Fibroblast of skin of right biceps (primary cell): ENCODE data around the gene CRYL1.
"Not testable (repeated sequence)": the region's sequence is repeated elsewhere in the genome, so short reads cannot be mapped to it uniquely, and the experiment has no call there.

Source experiments
- DNase-seq: peaks from one replicate; pipeline ENCODE4 v3.0.0-alpha.2; 2013

CRYL1 gene

DNA sequence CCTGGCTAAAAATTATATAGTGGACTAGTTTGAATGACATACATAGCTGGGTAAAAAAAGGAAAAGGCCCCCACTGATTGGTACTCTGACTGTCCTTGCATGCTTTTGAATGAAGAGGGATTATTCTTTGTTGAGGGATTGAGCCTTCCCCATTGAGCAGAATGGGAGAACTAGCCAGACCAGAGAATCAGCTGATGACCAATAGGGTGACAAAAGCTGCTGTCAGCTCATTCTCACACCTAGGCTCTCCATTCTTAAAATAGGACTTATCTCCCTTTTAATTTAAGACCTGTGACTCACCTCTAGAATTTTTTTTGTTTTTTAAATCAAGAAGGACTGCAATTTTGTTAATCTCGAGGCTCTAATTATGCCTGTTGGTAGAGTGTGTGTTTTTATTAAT lies 79.3 kb downstream of the CRYL1 start:
- no peak for DNase-seq

DNA sequence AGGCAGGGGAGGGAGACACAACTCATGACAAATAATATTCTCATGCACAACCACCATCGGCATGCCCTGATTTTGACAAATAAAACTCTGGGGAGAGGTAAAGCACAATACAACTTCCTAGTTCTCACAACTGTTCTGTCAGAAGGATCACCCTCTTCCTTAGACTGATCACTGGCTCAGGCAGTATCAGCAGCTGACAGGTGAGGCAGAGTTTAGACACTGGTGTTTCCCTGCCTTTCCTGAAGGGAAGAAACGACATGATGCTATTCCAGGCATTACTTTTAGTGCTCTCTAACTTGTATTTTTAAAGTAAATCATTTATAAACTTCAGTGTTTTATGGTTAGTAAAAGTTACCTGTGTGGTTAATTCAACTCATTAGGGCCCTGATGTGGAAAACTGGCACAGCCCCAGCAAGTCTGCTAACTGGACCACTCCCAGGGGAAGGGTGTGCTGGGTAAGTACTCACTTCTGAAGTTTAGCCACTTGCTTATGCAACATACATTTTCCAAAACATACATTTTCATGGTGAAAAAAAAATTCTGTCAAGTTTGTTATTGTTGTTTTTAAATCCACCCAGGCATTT lies 82.8 kb downstream of the CRYL1 start:
- no peak for DNase-seq

DNA sequence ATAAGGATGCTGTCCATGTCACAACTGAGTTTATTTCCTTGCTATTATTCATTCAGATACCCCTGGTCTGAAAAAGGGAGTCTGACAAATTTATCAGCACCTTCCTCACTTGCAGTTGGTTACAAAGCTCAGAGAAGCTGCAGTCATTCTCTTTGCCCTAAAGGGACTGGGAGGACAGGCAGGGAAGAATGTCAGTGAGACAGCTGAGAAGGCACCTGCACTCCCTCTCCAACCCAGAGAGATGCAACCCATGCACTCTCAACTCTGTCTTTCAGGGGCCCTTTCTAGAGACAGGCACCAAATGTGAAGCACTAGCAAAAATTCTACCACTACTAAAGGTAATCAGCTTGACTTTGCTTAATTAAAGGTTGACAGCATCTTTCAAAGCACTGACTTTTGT lies 83.3 kb downstream of the CRYL1 start:
- no peak for DNase-seq

DNA sequence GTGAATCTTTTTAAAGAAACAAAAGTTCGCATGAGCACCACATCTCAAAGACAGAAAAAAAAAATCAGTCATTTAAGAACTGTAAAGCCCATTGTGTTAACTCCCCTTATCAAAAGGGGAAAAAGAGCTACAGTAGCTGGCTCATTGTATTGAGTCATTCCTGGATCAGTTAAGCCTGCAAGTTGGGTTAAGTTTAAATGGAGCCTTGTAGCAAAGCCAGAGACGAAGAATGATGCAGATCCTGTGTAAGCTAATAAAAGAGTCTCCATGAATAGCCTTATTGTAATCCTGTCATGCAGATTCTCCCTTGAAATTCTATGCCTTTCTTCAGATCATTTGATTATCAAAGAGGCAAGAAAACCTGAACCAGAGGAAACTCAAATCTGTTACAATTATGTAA lies 83.8 kb downstream of the CRYL1 start:
- DNase-seq, result peak; percentile 20

DNA sequence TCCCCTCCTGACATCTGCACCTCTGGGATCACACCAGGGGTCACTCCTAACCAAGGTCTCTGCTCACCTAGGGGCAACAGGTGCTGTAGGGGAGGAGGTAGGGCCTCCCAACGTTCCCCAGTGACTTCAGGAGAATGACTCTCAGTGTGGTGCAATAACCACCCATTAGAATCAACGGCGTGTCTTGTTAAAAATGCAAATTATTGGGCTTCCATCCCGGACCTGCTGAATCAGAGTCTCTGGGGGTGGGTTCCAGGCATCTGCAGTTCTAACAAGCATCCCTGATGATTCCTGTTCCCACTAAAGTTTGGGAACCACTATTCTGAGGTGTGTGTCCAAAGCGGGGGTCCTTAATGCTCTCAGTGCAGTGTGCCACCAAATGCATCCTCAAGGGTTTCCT lies 84.6 kb downstream of the CRYL1 start:
- no peak for DNase-seq

DNA sequence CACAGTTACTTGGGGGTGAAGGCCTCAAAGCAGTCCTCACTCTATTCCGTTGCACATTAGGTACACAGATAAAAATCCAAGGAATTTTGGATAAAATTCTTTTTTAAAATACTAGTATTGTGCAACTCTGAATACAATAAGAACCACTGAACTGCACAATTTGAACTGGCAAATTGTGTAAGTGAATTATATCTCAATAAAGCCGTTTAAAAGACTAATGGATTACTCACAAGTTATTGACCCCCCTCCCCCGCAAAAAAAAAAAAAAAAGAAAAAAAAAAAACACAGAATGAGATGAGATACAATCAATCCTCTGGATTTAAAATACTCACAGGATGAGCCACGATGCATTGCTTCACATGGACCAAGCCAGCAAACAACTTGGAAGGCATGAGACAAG lies 86.4 kb downstream of the CRYL1 start:
- peak; percentile 41 for DNase-seq

DNA sequence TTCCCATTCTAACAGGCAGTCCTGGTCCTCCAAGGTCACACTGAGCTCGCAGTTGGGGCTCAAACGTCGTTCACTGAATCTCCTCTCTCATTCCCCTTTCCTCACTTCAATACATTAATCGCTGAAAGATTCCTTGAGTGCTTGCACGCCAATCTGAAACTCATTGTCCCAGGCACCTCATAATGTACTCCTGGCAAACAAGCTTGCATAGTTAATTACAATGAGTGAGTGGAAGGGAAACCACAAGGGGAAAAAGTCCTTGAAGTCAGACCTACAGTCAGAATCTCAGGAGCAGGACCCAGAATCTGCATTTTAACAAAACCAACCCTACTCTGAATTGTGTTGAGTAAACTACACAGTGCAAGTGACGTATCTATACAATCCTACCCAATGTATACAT lies 86.9 kb downstream of the CRYL1 start:
- peak; percentile 22 for DNase-seq

DNA sequence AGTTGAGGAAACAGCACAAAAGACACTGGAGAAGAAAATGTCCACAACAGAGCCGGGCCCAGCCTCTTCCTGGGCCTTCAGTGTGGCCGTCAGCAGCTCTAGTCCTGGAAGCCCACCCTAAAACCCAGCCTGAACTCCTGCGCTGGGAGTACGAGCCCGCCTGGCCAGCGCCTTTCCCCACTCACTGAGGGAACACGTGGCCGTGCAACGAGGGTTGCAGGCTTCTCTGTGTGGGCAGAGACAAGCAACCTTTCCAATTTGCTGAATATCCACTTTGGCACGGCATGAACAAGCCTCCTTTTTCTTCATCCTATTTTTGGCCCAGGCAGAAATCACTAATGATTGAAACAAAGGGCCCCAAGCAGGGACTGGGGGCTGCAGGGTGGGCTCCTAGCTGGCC lies 89.2 kb downstream of the CRYL1 start:
- DNase-seq, result no peak

DNA sequence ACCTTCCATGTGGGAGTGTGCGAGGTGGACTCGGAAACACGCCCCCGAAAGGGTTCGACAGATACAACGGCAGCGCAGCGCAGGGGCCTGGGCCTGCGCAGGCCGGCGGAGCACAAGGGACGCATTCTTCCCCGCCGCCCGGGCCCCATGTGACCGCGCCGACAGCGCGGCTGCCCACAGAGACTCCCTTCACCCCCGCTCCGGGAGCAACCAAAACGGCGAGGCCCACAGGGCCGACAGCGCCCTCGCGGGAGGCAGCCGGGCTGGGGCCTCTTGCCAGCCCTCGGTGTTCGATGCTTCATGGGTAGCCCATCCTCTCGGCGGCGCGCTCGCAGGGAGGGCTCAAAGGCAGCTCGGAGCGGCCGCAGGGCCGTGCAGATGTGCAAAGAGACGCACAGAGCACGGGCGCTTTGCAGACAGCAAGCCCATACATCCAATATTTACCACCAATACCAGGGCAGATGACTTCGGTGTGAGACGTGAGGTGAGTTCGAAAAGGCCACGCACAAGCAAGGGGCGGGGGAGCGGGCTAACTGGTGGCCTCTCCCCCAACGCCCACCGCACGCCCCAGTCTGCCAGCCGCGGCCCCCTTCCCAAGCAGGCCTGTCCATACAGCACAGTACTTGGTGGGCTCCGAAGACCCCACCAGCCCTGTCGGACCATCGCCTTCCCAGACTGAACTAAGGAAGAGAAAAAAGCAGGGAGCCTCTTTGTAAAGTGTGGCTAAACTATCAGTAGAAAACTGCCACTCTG lies 89.9 kb downstream of the CRYL1 start:
- DNase-seq, result no peak

DNA sequence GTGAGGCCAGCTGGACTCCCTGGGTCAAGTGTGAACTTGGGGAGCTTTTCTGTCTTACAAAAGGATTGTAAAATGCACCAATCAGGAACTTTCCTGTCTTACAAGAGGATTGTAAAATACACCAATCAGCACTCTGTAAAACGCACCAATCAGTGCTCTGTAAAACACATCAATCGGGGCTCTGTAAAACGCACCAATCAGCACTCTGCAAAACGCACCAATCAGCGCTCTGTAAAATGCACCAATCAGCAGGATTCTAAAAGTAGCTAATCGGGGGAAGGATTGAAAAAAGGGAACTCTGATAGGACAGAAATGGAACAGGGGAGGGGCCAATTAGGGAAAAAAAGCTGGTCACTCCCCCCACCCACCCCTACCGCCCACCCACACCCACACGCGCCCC lies 91.4 kb downstream of the CRYL1 start:
- not testable (repeated sequence) for DNase-seq

DNA sequence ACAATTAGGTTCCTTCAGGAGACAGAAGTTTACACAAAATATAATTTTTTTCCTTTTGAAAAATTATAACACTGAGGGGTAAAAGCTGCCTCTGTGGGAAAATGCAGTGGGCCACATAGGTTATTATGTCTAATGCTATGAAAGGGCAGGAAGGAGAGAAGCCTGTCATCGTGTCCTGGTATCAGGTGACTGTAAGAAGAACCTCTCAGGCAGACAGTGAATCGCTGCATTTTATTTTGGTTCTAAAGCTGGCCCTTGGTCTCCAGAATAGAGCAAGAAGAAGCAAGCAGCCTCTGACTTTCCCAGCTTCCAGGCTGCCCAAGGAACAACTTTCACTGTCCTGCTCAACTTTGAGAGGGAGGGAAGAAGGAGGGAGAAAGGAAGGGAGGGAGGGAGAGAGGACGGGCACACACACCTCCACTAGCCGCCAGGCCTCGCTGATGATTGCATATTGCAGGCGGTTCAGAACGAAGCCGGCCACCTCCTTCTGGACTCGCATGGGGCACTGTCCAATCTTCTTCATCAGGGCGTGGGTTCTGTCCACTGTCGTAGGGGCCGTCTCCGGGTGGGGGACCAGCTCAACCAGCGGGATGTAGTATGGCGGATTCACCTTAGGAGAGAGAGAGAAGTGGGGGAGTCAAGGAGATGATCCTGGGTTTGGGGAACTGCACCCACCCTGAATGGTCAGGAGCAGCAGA lies 93.8 kb downstream of the CRYL1 start:
- DNase-seq, result no peak

DNA sequence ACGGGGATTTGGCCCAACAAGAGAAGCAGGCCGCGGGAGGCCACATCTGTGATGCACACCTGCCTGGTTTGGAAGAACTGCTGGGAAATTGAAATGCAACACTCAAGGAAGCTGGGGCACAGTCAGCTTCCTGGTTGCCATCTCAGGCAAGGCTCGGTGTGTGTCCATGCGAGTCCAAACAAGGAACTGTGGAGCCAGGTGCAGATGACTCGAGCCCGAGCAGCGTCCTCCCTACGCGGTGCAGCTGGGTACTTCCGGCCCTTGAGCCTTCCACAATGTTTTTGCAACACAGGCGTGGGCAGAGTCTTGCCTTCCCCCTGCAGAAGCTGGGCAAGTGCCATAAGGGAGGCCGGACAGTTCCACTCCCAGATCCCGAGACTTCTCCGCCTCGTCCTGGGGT lies 94.6 kb downstream of the CRYL1 start:
- no peak for DNase-seq

DNA sequence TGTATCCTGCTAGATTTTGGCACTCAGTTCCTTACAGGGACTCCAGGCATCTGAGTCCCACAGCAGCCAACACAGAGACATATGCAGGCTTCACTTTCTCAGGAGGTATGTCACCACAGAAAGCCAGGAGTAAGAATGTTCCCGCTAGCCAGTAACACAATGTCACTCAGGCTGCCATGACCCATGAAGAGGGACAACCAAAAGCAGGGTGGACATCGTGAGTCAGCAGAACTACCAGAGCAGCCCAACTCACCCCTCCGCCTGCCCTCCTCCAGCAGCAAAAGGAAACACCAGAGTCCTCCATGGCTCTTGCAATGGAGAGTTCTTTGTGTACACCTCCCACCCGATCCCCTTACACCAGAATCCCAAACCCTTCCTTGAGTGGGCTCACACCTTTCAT lies 95.4 kb downstream of the CRYL1 start:
- no peak for DNase-seq

DNA sequence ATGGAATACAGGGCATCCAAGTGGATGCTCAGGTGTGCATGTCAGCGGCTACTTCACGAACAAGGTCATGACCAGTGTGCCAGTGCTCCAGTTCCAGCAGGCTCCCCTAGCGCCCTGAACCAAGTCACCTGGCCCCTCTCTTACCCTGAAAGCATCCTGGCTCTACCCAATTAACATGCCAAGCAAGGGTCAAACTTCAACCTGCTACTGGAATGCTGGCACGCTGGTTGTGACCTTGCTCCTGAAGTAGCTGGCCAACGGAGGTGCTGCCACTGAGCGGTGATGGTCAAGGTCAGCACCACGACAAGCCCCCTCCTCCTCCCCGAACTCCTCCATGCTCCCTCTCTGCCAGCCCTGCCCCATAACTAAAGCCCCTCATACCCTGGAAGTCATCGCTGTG lies 96.0 kb downstream of the CRYL1 start:
- no peak for DNase-seq

DNA sequence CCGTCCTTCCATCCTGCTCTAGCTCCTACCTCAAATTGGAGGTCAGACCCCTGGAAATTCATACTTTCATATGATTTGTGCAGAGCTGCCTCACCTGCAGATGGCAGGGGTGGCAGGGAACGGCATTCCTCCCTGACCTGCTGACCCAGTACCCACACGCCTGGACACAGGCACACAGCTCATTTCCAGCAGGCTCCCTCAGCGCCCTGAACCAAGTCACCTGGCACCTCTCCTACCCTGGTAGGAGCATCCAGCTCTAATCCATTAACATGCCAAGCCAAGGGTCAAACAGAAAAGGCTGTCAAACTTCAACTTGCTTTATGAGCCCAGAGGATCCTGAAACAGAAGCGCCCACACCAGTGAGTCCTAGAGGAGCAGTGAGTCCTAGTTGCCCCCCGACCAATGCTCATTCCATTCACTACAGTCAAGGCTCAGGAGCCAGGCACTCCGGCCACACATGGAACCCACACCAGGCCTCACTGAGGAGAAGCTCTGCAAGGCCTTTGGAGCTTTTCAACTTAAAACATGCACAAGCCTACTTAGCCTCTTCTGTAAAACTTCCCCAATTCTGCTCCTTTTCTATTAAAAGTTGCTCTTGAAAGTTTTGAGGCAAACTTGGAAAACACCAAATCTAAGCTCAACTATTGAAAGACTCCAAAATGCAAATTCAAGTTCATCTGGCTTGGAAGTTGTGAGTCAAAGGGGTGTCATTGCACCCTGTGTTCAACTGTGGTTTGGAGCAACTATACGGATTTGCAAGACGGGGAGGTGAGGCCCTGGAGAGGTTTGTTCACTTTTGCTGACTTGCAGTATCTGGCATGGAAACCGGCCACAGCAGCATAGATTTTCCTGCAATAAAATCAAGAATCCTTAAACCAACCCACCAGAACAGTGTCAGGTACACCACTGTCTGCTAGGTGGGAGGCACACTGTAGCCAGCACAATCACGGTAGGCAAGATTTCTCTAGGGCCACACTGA lies 96.7 kb downstream of the CRYL1 start:
- DNase-seq, result peak; percentile 34

DNA sequence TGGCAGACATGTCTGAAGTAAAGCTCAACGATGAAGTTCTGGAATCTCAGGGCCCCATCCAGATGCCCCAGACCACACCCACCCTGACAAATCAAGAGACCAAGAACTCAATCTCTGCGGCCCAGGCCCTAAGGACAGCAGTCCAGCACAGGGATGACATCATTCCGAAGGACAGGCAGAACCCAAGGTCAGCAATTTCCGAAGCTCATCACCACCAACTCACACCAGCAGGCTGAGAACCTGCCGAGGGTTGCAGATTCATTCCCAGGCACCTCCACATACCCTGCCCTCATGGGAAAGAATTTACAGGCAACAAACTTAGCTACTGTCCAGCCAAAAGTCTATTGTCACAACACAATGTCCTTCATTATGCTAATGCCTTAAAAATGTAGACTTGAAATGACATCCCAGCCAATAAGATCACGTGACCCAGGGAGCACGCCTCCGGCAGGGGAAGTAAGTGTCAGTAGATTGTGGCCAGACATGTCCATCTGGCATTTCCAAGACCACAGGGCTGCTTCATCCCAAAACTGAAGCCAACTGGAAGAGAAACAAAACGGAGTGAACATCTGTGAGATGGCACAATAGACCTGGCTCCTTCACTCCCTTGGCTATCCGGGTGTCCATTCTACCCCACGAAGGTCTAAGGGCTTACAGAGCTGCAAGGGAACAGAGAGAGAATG lies 98.8 kb downstream of the CRYL1 start:
- no peak for DNase-seq

DNA sequence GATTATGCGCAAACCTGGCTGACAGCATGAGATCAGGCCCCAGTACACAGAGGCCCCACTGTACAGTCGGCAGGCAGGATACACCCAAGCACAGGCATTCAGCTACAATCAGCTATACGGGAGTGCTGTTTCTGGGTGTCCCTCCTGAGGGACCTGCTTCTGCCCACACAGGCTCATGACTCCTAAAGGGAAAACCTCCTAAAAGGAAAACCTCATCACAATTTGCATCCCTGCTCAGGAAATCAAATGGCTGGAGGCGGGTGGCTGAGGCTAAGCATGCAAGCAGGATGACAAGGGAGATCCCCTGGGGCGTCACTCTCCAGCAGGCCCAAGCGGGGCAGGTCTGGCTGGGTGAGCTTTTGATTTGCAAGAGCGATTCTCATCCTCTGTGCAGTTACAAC lies 99.8 kb downstream of the CRYL1 start:
- DNase-seq, result no peak

DNA sequence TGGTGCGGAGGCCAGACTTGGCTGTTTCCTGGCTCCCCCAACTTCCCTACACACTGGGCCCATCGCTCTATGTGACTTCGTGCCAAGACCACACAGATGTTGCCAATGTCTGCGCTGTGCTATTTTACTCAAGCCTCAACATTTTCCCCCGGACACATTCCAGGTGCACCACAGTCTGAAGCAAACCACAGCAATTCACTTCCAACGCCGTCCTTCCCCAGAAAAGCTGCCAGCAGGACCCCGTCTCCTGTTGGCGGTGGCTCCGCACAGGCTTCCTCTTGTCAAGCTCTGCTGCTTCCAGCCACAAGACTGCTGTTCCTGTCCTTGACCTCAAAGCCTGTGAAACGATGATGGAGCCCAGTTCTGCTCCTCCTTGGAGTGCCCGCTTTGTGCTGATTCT lies 100.7 kb downstream of the CRYL1 start:
- DNase-seq, result peak; percentile 85

DNA sequence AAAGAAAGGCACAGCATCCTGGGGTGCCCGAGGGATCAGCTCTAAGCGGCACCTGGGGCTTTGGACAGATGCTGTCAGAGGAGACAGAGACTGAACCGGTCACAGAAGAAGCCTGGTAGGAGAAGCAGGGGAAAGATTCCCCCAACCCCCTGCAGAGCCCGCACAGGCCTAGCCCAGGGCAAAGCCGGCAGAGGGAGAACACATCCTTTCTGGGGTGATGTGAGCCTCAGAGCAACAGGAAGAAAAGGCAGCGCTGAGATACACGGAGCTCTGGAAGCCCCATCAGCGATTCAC lies 101.2 kb downstream of the CRYL1 start:
- no peak for DNase-seq

DNA sequence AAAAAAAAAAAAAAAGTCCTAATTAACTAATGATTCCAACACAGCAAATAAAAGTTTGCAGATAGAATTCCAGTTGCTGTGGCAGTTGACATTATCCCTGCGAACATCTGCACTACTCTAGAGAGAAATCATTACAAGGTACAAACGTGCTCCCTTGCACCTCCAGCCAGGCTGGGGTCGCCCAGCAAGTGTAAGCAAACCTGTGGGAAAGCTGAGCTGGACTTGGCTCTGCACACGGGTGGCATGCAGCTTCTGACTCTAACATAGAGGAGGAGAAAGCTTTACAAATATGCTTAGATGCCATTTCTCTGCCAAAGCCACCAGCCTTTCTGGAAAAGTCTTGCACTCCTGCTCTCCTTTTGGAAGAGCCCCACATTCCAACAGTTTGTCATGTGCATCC lies 103.3 kb downstream of the CRYL1 start:
- no peak for DNase-seq

DNA sequence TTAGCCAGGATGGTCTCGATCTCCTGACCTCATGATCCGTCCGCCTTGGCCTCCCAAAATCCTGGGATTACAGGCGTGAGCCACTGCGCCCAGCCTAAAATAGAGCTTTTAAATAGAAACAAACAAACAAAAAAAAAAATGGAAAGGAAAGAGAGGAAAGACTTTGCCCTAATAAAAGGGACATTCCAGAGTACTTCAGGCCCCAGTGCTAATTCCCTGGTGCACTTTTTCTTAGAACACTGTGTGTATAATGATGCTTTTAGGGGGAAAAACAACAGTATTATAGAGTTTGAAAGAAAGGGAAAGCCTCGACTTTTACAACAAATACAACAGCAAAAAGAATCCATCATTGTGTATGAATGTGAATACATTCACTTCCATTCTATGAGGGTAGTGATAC lies 104.7 kb downstream of the CRYL1 start:
- no peak for DNase-seq

DNA sequence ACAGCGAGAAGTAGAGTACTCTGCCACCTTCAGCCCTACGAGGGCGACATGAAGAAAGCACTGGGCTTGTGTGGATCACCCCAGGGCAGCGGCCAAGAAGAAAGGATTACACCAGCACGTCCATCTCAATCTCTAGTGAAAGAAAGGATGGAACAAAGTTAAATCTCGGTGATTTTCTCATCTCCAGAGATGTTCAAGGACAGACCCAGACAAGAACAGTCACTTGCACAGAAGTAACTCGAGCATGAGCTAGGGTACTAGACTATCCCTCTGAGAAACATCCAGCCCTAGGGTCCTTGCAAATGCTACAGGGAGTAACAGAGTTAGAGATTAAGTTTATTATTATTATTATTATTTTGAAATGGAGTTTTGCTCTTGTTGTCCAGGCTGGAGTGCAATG lies 106.7 kb downstream of the CRYL1 start:
- no peak for DNase-seq

DNA sequence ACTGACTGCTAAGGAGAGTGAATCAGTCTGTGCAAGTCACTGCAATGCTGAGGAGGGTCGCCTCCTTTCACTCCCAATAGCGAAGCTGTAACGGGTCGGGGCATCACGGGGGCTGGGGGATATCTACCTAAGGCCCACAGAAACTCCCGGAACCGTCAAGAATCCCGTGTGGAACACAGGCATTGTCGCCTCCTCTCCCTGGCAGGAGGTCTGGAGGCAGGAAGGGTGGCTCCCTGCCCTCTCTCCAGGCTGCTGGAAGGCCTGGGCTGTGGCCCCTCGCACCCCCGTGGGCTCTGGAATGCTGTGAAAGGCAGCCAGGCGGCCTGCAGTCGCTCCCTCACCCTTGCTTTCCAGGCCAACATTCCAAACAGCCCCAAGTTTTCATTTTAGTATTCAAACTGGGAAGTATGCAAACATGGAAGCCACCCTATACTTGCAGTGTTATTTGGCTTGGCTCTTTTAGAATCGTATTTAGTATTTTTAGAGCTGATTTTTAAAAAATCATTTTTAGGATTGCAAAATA lies 109.4 kb downstream of the CRYL1 start:
- no peak for DNase-seq
